GM18951 (cell line): ENCODE data around the gene TMEM238.
A peak's percentile ranks its signal among the peaks of the same experiment; 100 is the strongest.
"Not testable (repeated sequence)": the region's sequence is repeated elsewhere in the genome, so short reads cannot be mapped to it uniquely, and the experiment has no call there.

ENCODE experiments used
- POLR2A ChIP-seq: IDR thresholded peaks from 4 replicates; pipeline ENCODE4 v1.6.1; 2011; ENCODE audit warnings: mild to moderate bottlenecking; ENCODE audit not compliant: insufficient read length, insufficient read depth; ENCODE audit errors: extremely low read depth
- in situ Hi-C: fragments of 300-500 bp; cut with MboI; formaldehyde crosslinking; loops from one replicate; pipeline ENCODE4 v1.12.0; 2022; ENCODE audit warnings: low sequenced_read_pairs, mixed read lengths, inconsistent platforms; ENCODE audit not compliant: unreplicated experiment

TMEM238 gene

GRCh38 chr19:55339889-55340783 is 44.0 kb downstream of the TMEM238 start:
- peak; percentile 72 for TF ChIP-seq POLR2A
- in situ Hi-C loops: no loop called here

- no peak for TF ChIP-seq POLR2A
- in situ Hi-C loops: no loop called here
These were observed 44.8 kb downstream of the TMEM238 start, which contains the start of gene KMT5C for GRCh38 chr19:55339105-55339888. KMT5C (plus strand) TSS chr19:55339876; CDS start chr19:55341937, 2,061 bp downstream.

DNA sequence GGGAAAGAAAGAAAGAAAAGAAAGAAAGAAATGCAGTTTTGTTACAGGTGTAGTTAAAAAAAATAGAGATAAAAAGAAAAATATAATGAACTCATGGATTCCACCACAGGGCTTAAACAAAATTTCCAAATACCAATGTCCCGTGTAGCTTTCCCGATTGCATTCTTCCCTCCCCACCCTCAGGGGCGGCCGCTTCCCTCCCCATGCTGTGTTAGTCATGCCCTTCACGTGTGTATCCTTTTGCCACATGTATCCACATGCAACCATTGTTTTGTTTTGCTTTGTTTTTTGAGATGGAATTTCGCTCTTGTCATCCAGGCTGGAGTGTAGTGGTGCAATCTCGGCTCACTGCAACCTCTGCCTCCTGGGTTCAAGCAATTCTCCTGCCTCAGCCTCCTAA is 48.0 kb downstream of the TMEM238 start:
- in situ Hi-C loops: no loop called here

DNA sequence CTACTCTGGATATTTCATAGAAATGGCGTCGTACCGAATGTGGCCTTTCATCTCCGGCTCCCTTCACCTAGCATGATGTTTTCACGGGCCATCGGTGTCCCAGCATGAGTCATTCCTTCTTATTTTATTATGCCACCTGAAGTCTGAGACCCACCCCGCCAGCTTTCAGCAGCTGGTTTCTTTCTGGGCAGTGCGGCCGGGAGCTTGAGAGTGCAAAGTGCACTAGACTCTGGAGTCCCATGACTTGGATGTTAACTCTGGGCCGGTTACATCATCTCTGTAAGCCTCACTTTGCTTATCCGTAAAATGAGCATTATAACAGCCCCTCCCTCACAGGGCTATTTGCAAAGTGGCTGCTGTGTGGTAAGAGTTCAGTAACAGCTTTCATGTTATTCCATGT is 50.2 kb downstream of the TMEM238 start:
- in situ Hi-C loops: no loop called here
- TF ChIP-seq POLR2A: no peak

More for the DNA sequence above, 48.0 kb downstream of the TMEM238 start:
- no peak for TF ChIP-seq POLR2A

GRCh38 chr19:55329791-55330190 is 54.3 kb downstream of the TMEM238 start:
- in situ Hi-C loops: not testable (repeated sequence)
